Omental fat pad (tissue), 4 donors: ENCODE data around the gene MAPK14. TPM values are rescaled to one million over a fixed set of nuclear protein-coding genes. Genes with fewer than 3 reads are reported as not detected.
"Not testable (repeated sequence)": the region's sequence is repeated elsewhere in the genome, so short reads cannot be mapped to it uniquely, and the experiment has no call there.

Experiments
- ATAC-seq: fragments of 150-250 bp; one replicate; pipeline ENCODE4 v1.9.1; 2016; ENCODE audit warnings: mild to moderate bottlenecking, moderate library complexity; ENCODE audit not compliant: low FRiP score
- DNase-seq: peaks from one replicate; pipeline ENCODE4 v3.0.0-alpha.2; 2019; ENCODE audit warnings: low spot score
- CTCF ChIP-seq, 3 donors: fragments of 450-650 bp; IDR thresholded peaks; one replicate each; pipeline ENCODE4 v1.5.1; 2016 to 2017; ENCODE audit warnings: antibody characterized with exemption in 3 of 3, mild to moderate bottlenecking in 3 of 3, moderate library complexity in 2 of 3
- total RNA-seq, 4 donors: library from RNA; depleted of rRNA; stranded (reverse); fragments of >200 nt; gene quantifications; one replicate each; pipeline ENCODE4 v1.1.0, GENCODE V29; 2016

Gene MAPK14
- total RNA-seq, 4 donors from 2014 or later = 91.9 to 133 (median 117) TPM

GRCh38 chr6:36028088-36028876 is 674 bp downstream of the MAPK14 start:
- TF ChIP-seq CTCF (IDR thresholded peaks at IDR 0.05) = no peak
- ATAC-seq (peak; percentile 17), DNase-seq (no peak)

DNA sequence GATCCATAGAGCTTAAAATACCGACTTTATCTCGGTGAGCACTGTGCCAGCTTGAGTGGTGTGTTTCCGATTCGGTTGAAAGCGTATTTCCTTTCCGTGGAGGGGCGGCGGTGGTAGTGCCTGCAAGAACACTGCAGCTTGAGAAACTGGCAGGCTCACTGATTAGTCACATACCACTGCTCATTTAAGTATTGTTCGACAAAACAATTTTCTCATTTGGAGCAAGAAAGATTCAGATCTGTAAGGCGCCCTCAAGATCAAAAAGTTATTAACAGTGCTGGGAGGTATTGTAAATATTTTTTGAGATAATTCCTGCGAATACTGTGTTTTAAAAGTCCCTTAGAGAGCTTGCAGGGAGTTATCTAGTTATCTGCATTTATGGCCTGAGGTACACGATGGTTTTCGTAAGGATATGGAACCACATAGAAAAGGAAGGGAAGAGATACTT is 1.3 kb downstream of the MAPK14 start:
- ATAC-seq (peak; percentile 25), DNase-seq (peak; percentile 51)
- TF ChIP-seq CTCF (IDR thresholded peaks at IDR 0.05) = no peak

DNA sequence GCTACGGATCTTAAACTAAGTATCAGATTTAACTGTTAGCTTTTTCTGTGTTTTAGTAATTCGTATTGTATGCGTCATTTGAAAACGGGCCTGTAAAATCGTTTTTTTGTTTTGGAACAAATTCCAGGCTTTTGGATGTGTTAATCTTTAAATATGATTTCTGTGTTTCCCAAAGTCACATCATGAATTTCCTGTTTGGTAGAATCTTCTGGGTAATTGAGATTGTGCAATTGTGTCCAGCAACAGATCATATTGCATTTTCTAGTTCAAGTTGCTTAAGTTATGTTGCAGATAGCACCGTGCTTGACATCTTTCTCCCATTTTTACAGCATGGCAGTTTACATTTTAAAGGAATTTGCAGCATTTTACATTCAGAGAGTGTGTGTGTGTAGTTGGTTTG is 1.9 kb downstream of the MAPK14 start:
- ATAC-seq (no peak), DNase-seq (no peak)
- no peak for TF ChIP-seq CTCF (IDR thresholded peaks at IDR 0.05)

DNA sequence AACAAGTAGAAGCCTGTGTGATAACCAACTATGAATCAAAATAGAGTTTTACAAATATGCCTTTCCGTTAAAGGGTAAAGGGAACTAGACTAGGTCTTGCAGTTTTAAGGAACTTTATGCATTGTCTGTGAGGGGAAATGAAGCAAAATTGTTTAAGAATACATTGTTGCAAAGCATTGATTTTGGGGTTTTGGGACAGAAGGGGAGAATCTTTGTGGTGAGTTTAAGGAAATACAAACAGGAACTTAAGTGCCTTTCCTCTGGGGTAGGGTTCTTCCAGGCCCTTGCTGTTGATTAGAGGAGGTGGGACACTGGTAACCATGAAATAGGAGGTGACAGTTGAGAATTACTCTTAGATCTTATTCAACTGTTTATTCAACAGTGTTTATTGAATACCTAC is 4.7 kb downstream of the MAPK14 start:
- ATAC-seq (no peak), DNase-seq (no peak)
- no peak for TF ChIP-seq CTCF (IDR thresholded peaks at IDR 0.05)

- not testable (repeated sequence) for DNase-seq, ATAC-seq
These were observed 5.5 kb downstream of the MAPK14 start for GRCh38 chr6:36033144-36033543.

GRCh38 chr6:36033935-36034334 is 6.3 kb downstream of the MAPK14 start:
- DNase-seq = no peak
- ATAC-seq = no peak
- no peak for TF ChIP-seq CTCF (IDR thresholded peaks at IDR 0.05)

GRCh38 chr6:36034441-36034840 is 6.8 kb downstream of the MAPK14 start:
- no peak for TF ChIP-seq CTCF (IDR thresholded peaks at IDR 0.05)

More at GRCh38 chr6:36034441-36034840, 6.8 kb downstream of the MAPK14 start:
- ATAC-seq (no peak), DNase-seq (no peak)
